Vagina (tissue), 2 donors: ENCODE measurements around the gene TLCD2.

Experiments
- POLR2A ChIP-seq, 2 donors: fragments of 450-650 bp; IDR thresholded peaks; one replicate each; pipeline ENCODE4 v1.6.1; 2017; ENCODE audit warnings: antibody characterized with exemption in 2 of 2, mild to moderate bottlenecking in 2 of 2, moderate library complexity in 2 of 2
- POLR2AphosphoS5 ChIP-seq, 2 donors: sonication (generic); formaldehyde crosslinking; IDR thresholded peaks; one replicate each; pipeline ENCODE4 v1.9.0; 2017; ENCODE audit warnings: antibody characterized with exemption in 2 of 2, mild to moderate bottlenecking in 2 of 2, low read depth in 1 of 2; ENCODE audit not compliant: insufficient read depth in 1 of 2
- TF ChIP-seq, protein P1 (sequence below), 3 experiments: fragments of 450-650 bp in 2 of 3; fragments of 200-600 bp in 1 of 3; sonication (generic) in 1 of 3; IDR thresholded peaks; one replicate each; pipeline ENCODE4 v1.5.1; 2017 to 2019; ENCODE audit warnings: antibody characterized with exemption in 3 of 3, mild to moderate bottlenecking in 2 of 3, moderate library complexity in 2 of 3

DNA sequence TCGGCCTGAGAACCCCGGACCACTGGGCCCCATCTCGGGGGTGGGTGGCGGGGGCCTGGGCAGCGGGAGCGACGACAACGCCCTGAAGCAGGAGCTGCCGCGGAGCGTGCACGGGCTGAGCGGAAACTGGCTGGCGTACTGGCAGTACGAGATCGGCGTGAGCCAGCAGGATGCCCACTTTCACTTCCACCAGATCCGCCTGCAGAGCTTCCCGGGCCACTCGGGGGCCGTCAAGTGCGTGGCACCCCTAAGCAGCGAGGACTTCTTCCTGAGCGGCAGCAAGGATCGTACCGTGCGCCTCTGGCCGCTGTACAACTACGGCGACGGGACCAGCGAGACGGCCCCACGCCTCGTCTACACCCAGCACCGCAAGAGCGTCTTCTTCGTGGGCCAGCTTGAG lies 23.6 kb upstream of the TLCD2 start:
- TF ChIP-seq POLR2AphosphoS5 (IDR thresholded peaks at IDR 0.05; ENCODE audit: insufficient read depth in 1 of 2, low read depth in 1 of 2) (no peak), POLR2A (IDR thresholded peaks at IDR 0.05) (no peak)
- TF ChIP-seq, protein P1, sequence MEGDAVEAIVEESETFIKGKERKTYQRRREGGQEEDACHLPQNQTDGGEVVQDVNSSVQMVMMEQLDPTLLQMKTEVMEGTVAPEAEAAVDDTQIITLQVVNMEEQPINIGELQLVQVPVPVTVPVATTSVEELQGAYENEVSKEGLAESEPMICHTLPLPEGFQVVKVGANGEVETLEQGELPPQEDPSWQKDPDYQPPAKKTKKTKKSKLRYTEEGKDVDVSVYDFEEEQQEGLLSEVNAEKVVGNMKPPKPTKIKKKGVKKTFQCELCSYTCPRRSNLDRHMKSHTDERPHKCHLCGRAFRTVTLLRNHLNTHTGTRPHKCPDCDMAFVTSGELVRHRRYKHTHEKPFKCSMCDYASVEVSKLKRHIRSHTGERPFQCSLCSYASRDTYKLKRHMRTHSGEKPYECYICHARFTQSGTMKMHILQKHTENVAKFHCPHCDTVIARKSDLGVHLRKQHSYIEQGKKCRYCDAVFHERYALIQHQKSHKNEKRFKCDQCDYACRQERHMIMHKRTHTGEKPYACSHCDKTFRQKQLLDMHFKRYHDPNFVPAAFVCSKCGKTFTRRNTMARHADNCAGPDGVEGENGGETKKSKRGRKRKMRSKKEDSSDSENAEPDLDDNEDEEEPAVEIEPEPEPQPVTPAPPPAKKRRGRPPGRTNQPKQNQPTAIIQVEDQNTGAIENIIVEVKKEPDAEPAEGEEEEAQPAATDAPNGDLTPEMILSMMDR (IDR thresholded peaks at IDR 0.05) = no peak
